ENCODE measurements around the gene TOLLIP. TPM values are rescaled to one million over a fixed set of nuclear protein-coding genes. Genes with fewer than 3 reads are reported as not detected.

The TOLLIP gene
- total RNA-seq, 2 donors from 2014 or later = 46.0 to 46.3 TPM

DNA sequence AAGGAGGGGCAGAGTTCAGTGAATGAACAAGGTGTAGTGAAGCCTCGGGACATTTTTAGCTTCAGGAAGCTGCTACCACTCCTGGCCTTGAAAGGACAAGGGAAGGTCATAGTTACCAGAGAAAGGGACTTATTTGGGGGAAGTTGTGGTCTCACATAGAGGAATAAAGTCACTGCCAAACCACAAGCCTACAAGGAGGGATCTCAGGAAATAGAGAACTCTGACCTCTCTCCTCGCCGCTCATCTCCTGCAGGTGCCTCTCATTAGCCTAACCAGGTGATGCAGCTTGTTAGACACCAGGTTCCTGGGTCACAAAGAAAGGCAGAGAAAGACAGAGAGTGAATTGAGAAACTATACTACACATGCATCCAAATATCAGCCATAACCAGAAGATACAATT, 14.3 kb upstream of the TOLLIP start:
- no peaks in the 10 kb centered on the region for H3K36me3 ChIP-seq
- DNase-seq (ENCODE audit: low spot score) (no peak), ATAC-seq (ENCODE audit: insufficient number of reproducible peaks, low FRiP score, low read depth) (no peak)
- H3K27ac ChIP-seq = no peak overlapping the region
- no peak overlapping the region for H3K4me3 ChIP-seq
- no peaks in the 10 kb centered on the region for H3K4me1 ChIP-seq (ENCODE audit: control insufficient read depth in 1 of 2, low read depth in 2 of 2)
- H3K9me3 ChIP-seq = peaks cover 4% of the 10 kb centered on the region
- no peaks in the 10 kb centered on the region for H3K27me3 ChIP-seq (replicated peaks; ENCODE audit: insufficient read depth)
- TF ChIP-seq, protein P1, sequence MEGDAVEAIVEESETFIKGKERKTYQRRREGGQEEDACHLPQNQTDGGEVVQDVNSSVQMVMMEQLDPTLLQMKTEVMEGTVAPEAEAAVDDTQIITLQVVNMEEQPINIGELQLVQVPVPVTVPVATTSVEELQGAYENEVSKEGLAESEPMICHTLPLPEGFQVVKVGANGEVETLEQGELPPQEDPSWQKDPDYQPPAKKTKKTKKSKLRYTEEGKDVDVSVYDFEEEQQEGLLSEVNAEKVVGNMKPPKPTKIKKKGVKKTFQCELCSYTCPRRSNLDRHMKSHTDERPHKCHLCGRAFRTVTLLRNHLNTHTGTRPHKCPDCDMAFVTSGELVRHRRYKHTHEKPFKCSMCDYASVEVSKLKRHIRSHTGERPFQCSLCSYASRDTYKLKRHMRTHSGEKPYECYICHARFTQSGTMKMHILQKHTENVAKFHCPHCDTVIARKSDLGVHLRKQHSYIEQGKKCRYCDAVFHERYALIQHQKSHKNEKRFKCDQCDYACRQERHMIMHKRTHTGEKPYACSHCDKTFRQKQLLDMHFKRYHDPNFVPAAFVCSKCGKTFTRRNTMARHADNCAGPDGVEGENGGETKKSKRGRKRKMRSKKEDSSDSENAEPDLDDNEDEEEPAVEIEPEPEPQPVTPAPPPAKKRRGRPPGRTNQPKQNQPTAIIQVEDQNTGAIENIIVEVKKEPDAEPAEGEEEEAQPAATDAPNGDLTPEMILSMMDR (IDR thresholded peaks at IDR 0.05) = no peak

DNA sequence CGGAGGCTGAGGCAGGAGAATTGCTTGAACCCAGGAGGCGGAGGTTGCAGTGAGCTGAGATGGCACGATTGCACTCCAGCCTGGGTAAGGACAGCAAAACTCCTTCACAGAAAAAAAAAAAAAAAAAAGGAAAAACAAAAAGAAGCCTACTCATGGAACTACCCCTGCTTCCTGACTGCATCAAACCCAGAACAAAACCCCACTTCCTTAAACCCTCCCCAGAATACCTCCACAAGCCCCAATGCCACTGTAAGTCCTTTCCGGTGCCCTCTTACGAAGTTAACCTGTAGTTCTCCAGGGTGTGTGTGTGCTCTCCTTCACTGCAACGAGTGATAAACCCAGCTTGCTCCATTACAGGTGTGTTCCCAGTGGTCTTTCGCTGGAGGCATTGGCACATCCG, 8.6 kb upstream of the TOLLIP start:
- Histone ChIP-seq H3K4me3 (no peak overlapping the region), H3K27ac (no peak overlapping the region), H3K36me3 (no peaks in the 10 kb centered on the region), H3K9me3 (no peaks in the 10 kb centered on the region), H3K4me1 (ENCODE audit: control insufficient read depth in 1 of 2, low read depth in 2 of 2) (no peaks in the 10 kb centered on the region), H3K27me3 (replicated peaks; ENCODE audit: insufficient read depth) (no peaks in the 10 kb centered on the region)
- DNase-seq (ENCODE audit: low spot score) (no peak), ATAC-seq (ENCODE audit: insufficient number of reproducible peaks, low FRiP score, low read depth) (no peak)
- TF ChIP-seq, protein P1 (IDR thresholded peaks at IDR 0.05) = no peak

DNA sequence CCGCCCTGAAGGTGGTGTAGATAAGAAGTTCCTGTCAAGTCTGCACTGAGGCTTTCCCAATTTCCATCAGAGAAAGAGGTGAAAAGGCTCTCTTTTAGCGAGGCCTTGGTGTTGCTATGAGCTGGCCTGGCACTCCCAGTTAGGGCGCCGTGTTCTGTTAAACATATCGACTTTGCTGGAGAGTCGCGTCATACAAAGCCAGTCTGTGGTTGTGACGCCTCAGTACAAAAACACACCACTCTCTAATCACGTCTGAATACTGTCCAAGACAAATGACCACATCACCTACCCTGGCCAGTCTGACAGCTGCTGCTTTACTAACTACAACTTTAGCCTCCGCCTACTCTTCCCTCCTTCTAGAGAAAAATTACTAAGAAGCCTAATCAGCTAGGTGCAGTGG, 8.0 kb upstream of the TOLLIP start:
- Histone ChIP-seq H3K27me3 (replicated peaks; ENCODE audit: insufficient read depth) (no peaks in the 10 kb centered on the region), H3K4me3 (no peak overlapping the region), H3K27ac (no peak overlapping the region), H3K36me3 (no peaks in the 10 kb centered on the region), H3K9me3 (no peaks in the 10 kb centered on the region), H3K4me1 (ENCODE audit: control insufficient read depth in 1 of 2, low read depth in 2 of 2) (no peaks in the 10 kb centered on the region)
- DNase-seq (ENCODE audit: low spot score) (no peak), ATAC-seq (ENCODE audit: insufficient number of reproducible peaks, low FRiP score, low read depth) (no peak)
- TF ChIP-seq, protein P1 (IDR thresholded peaks at IDR 0.05) = no peak

DNA sequence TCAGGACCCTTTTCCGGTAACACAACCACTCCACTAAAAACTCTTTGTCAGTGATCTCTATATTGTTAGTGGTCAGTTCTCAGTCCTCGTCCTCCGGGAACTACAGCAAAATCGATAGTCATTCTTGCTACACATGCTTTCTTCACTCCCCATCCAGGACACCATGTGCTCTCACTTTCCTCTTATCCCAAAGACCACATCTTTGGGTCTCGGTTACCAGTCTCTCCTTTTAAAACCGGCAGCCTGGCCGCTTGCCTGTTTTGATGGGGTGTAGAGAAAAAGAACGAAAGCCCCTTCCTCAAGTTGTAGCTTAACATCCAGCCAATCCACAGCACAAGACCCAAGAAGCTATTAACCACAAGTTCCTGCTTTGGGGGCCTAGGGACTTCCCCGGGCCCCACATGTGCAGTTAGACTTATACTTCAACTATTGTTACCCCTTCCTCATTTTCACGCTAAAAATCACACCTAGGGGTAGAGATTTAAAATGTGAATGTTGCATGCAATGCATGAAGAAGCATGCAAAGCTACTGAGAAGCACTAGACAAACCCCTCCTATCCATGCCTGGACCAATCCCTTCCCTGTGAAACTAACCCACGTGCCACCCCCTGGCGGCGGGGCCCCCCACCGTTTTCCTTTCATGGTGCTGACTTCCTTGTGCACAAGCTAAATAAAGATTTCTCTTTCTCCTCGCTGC, 1.5 kb upstream of the TOLLIP start:
- H3K9me3 ChIP-seq = no peaks in the 10 kb centered on the region
- ATAC-seq (ENCODE audit: insufficient number of reproducible peaks, low FRiP score, low read depth) = no peak
- peaks cover 27 to 34% of the 10 kb centered on the region in 2 donors for H3K4me1 ChIP-seq (ENCODE audit: control insufficient read depth in 1 of 2, low read depth in 2 of 2)
- no peaks in the 10 kb centered on the region for H3K36me3 ChIP-seq
- TF ChIP-seq, protein P1 (IDR thresholded peaks at IDR 0.05) = no peak
- H3K27ac ChIP-seq = no peak overlapping the region
- H3K27me3 ChIP-seq (replicated peaks; ENCODE audit: insufficient read depth) = no peaks in the 10 kb centered on the region
- peak overlapping the region; percentile 89 for H3K4me3 ChIP-seq
- DNase-seq (ENCODE audit: low spot score) = no peak

DNA sequence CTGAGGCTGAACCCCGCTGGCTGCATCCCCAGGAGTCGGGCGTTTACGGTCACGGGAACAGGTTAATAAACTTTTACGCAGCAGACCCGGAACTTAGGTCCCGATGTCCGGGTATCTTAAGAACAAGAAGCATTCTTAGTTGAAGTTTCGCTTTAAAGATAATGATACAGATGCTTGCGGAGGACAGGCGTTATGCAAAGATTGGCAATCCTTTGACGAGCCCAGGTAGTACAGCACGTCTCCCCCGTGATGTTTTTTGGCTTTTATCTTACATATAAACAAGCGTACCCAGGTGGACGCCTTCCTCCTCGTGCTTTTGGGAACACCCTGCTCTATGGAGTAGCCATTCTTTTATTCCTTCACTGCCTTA, 871 bp upstream of the TOLLIP start:
- TF ChIP-seq, protein P1 (IDR thresholded peaks at IDR 0.05) = no peak
- DNase-seq (ENCODE audit: low spot score) (no peak), ATAC-seq (ENCODE audit: insufficient number of reproducible peaks, low FRiP score, low read depth) (no peak)
- Histone ChIP-seq H3K4me1 (ENCODE audit: control insufficient read depth in 1 of 2, low read depth in 2 of 2) (peaks cover 27 to 34% of the 10 kb centered on the region in 2 donors), H3K4me3 (peak overlapping the region; percentile 89), H3K36me3 (no peaks in the 10 kb centered on the region), H3K9me3 (no peaks in the 10 kb centered on the region), H3K27me3 (replicated peaks; ENCODE audit: insufficient read depth) (no peaks in the 10 kb centered on the region), H3K27ac (peak overlapping the region; percentile 77 to 95)
